NCI-H187 treated with DMSO at 0.1 percent for 48 hours (cell line): ENCODE data around the gene SGTA.

Experiments used
- DNase-seq: peaks from one replicate; lab custom pipeline; 2025; lab: John Stamatoyannopoulos, UW

The SGTA gene

GRCh38 chr19:2769218-2769617 is 13.9 kb downstream of the SGTA start:
- DNase-seq = no peak

DNA sequence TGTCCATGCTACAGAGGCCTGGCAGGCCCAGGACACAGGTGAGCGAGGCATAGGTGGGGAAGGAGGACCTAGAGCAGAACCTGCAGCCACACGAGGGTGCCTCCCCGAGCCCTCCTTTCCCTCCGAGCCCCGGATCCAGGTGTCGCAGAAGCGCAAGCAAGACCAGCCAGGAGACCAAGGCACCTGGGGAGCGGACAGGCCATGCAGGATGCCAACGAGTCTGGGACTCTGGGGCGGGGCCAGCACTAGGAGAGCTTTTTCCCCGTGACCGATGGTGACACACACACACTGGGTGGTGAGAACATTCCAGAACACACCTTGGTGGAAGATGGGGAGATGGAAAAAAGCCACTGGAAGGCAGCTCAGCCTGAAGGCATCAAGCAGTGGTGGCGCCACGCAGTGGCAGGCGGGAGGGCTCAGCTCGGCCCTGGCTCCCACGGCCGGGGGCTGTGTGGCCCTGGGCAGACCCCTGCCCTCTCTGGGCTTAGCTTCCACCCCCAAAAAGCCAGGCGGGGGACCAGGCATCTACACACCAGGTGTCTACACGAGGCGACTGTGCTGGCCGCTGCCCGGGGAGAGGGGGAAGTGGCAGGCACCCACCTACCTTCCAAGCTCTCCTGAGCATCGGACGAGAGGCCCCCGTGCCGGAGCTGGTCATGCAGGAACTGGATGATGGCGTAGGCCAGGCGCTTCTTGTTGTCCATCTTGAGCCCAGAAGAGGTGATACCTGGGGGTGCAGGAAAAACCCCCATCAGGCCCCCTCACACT is 14.5 kb downstream of the SGTA start:
- no peak for DNase-seq

GRCh38 chr19:2767688-2768087 is 15.4 kb downstream of the SGTA start:
- DNase-seq = no peak

DNA sequence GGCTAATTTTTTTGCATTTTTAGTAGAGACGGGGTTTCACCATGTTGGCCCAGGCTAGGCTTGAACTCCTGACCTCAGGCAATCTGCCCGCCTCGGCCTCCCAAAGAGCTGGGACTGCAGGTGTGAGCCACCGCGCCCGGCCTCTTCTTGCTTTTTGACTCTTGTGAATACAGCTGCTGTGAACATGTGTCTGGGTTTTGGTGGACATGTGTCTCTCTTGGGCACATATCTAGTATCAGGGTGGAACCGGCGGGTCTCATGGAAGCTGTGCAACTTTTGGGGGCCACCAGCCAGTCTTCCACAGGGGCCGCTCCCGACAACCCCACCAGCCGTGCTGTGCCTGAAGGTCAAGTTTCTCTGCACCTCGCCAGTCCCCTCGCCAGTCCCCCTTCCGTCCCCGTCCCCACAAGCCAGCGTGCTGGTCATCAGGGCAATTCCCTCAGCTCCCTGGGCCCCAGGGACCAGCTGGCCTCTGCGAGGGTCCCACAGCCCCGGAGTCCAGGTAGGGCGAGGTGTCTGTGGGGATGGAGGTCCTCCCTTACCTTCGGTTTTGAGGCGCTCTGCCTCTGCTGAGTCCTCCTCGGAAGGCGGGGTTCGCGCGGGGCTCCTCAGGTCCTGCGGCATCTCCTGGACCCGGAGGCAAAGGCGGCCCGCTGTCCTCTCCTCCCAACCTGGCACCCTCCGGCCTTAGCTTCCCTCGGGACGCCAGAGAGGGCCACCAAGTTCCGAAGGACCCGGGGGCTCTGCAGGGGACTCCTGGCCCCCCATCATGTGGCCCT is 16.3 kb downstream of the SGTA start:
- no peak for DNase-seq

GRCh38 chr19:2765376-2765775 is 17.7 kb downstream of the SGTA start:
- no peak for DNase-seq

DNA sequence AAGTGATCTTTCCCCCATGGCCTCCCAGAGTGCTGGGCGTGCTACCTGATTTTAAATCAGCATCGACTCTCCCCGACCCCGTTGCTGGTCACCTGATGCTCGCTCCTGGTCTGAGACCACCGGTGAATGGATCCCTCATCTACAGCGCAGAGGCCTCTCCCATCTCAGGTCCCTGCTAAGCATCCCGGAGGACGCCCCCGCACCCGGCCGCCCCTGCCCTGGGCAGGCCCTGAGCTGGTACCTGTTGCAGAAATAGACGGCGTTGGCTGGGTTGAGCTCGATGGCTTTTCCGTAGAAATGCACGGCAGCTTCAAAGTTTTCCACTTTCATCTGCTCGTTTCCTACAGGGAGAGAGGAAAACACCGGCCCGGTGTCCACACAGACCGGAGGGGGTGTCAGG is 18.1 kb downstream of the SGTA start:
- DNase-seq = no peak

GRCh38 chr19:2763687-2764086 is 19.4 kb downstream of the SGTA start:
- DNase-seq = no peak

GRCh38 chr19:2762783-2763496 is 20.1 kb downstream of the SGTA start:
- DNase-seq = no peak

DNA sequence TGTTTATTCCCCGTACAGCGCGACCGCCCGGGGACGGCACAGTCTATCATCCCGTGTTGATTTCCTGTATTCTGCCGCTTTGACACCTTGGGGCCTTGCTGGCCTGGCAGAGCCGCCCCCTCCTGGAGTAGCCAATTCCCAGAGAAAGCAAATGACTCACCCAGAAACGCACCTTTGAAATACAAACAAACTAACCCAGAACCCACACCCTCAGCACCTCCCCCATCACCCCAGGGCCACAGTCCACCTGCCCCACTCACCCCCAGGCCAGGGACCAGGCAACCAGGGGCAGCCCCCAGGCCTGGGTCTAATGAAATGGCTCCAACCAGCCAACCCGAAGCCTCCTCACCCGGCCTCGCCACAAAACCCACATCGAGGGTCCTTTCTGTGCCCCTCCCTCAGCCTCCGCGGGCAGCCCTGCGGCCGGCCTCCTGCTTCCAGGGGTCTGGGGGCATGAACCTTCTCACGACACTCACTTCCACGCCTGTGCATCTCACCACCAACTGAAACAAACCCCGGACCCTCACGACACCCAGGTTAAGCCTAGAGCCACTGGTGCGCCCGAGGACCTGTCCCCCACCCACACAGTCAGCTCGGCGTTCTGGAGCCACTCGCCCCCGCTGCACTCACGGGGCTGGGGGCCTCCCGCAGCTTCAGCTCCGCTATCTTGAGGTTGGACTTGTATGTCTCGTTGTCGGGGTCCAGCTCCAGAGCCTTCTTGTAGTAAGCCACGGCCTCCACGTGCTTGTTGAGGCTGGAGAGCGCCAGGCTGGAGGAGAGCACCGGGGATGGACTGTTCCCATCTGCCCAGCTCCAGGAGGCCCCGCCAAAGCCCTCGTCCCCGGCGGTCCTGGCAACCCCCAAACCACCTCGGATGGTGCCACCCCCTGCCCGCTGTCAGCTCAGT is 20.9 kb downstream of the SGTA start:
- DNase-seq = no peak

- DNase-seq = no peak
Observed at GRCh38 chr19:2761309-2761677, 21.8 kb downstream of the SGTA start.

DNA sequence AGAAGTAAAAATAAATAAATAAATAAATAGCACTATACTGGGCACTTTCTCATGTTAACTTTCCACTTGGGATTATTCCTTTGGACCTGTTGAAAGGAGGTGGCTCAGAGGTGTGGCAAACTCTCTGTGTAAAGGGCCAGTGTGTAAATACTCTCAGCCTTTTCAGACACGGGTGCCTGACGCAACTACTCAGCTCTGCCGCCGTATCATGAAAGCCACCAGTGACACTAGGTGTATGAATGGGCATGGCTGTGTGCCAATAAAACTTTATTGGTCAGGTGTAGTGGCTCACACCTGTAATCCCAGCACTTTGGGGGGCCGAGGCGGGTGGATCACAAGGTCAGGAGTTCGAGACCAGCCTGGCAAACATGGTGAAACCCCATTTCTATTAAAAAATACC is 23.1 kb downstream of the SGTA start:
- DNase-seq = no peak

GRCh38 chr19:2759362-2759761 is 23.7 kb downstream of the SGTA start:
- DNase-seq = no peak

DNA sequence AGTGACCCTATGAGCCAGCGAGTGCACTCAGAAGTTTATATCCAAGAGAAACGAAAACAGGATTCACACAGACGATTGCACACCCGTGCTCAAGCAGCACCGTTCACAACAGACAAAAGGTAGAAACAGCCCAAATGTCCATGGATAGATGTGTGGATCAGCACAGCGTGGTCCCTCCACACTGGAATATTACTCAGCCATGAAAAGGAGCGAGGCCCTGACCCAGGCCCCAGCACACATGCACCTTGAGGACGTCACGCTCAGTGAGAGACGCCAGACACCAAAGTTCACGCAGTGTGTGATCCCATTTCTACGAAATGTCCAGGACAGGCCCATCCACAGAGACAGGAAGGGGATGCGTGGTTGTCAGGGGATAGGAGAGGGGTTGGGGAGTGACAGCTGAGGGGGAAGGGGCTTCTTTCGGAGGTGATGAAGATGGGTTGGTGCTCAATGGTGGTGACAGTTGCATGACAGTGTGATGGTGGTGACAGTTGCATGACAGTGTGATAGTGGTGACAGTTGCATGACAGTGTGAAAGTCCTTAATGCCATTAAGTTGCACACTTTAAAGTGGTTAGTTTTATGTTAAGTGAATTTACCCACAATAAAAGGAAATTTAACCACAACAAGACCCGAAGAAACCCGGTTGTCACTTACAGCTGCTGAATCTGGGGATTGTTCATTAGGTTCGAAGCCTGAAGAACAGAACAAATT is 24.3 kb downstream of the SGTA start:
- no peak for DNase-seq

GRCh38 chr19:2756921-2757881 is 25.9 kb downstream of the SGTA start:
- DNase-seq = no peak

GRCh38 chr19:2756477-2756876 is 26.6 kb downstream of the SGTA start:
- no peak for DNase-seq

DNA sequence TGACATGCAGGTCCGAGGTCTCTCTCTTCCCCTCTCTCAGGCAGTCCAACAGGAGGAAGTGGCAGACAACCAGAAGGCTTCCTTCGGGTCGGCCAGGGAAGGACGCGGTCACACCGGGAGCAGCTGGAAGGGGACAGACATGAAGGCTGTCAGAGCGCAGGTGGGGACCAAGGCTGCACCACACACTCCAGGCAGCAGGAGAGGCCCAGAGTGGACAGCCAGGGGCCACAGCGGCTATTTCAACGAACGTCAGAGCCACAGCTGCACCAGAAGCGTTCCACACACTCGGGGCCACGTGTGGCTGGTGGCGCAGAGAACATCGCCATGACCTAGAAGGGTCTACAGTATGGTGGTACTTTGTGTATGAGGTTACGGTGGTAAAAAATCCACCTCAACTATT is 27.3 kb downstream of the SGTA start:
- no peak for DNase-seq

- DNase-seq = no peak
Observed at GRCh38 chr19:2755448-2755705, 27.7 kb downstream of the SGTA start.

DNA sequence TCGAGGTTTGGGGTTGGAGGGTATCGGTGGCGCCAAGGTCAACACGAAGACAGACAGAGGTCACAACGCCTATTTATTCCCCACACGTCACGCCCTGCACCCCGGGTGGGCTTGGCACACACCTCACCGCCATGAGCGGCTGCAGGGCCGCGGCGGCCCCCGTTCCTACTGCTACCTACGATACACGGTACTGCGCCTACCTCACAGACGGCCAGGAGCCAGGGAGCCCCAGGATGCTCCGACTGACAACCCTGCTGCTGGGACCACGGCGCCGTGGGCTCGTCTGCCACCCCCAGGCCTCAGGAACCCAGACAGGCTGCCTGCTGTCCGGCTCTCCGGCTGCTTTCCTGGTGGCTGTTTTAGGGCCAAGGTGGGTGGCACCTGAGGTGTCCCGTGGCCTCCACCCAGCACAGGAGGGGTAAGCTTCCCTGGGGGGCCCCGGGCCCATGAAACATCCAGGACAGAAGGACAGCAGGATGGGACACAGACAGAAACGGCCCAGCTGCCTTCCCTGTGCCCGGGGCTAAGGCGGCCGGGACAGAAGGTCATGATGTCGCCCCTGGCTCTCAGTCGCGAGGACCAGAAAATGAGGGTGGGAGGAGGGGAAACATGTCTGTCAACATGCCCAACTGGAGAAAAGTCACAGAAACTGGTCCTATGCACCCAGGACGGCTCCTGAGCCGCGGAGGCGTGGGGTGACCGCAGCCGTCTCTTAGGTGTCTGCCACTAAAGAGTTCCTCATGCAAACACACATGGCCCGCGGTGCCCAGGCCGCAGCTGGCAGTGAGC is 28.2 kb downstream of the SGTA start:
- DNase-seq = no peak

DNA sequence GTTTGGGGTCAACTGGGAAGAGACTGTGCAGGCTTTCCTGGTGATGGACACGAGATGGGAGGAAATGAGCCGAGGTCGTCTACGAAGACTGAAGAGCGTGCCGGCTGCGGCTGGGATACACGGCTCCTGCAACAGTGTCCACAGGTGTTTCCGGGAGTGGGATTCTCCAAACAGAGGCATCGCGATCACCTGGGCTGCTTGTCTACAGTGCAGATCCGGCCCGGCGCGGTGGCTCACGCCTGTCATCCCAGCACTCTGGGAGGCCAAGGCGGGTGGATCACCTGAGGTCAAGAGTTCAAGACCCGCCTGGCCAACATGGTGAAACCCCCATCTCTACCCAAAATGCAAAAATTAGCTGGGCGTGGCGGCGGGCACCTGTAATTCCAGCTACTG is 31.6 kb downstream of the SGTA start:
- DNase-seq = no peak
